HuH-7.5 (cell line): ENCODE data around the gene FCN3.

Experiments
- DNase-seq: peaks from one replicate; pipeline ENCODE4 v3.0.0; 2011; ENCODE audit warnings: low spot score

Gene FCN3

DNA sequence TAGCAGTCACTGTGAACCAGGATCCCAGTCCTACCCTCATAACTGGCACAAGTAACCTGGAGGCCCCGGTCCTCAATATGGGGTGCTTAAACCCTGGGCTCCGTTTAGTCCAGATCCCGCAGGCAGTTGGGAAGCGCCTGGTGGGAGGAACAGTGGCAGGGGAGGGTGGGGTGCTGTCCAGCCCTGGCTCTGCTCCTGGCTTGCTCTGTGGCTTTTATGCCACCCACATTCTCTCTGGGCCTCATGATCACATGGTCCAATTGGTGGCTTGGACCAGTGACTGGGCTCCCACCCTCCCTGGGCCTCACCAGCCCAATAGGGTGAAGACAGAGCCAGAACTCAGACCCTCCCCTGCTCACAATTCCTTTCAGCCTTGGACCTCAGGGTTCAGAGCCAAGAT is 5.6 kb upstream of the FCN3 start:
- DNase-seq = no peak

GRCh38 chr1:27379564-27380122 is 5.0 kb upstream of the FCN3 start:
- no peak for DNase-seq

GRCh38 chr1:27377760-27378495 is 3.3 kb upstream of the FCN3 start:
- DNase-seq = no peak

- DNase-seq = no peak
These were observed 1.6 kb downstream of the FCN3 start for GRCh38 chr1:27372808-27373690.

- DNase-seq = no peak
These were observed 2.4 kb downstream of the FCN3 start for GRCh38 chr1:27372022-27372807.

DNA sequence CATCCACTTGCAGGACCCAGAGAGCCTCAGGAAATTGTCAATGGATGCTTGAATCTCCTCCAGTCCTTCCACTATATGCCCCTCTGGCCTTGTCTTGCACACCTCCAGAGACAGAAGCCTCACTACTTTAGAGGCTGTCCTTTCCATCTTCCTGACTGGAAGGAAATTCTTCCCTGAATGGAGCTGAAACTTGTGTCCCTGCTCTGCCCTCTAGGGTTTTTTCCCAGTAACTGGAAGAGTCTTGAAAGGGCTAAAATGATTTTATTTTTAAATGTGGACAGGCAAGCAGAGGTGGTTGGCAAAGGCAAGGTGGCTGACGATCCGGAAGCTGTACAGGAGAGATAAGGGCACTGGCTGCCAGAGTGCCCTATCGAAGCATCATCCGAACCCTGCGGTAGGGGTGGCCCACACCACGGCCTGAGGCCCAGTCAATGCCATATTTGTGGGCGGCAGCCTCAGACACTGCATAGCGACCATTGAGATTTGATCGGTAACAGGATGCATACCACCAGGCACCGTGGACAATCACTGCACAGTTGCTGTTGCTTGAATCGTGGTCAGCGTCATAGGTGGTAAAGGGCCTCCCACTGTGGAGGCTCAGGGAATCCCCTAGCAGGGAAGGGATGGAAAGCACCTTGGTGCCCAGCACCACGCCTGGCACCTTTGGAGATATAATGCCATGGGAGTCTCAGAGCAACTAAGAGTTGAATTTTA is 5.6 kb downstream of the FCN3 start:
- no peak for DNase-seq

- no peak for DNase-seq
These were observed 7.4 kb downstream of the FCN3 start for GRCh38 chr1:27367160-27367650.

DNA sequence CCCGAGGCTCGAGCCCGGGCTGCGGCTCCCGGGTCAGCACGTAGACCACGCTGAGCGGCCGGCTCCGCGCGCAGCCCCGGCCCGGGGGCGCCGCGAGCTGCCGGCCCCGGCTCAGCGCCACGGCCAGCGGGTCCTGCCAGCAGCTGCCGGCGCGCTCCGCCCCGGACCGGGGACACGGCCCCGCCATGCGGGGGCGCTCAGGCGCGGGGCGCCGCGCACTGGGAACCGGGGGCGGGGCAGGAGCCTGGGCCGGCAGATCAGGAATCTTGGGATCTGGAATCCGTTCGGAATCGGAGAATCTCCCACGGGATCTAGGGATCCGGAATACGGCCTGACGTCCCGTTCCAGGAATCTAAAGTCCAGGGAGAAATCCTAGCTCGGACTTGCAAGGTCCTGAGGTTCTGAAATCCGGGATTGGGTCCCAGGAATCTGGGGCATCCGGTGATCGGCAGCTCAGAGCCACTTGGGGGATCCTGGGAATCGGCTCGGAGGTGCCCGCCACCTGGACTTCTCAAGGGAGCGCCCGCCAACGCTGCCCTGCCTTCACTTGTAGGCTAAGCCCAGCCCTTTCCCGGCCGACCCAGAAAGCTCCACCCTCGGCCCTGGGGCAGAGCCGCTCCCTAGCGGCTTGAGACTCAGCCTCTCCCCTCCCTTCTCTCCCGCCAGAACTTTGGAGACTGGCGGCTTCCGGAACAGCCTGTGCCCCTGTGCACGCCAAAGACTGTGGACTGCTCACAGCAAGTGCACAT is 8.0 kb downstream of the FCN3 start, which contains the start of gene MAP3K6:
Gene MAP3K6, minus strand, starts transcription at position 551 of the 749 bp plus-strand sequence. Its CDS starts 364 bp downstream, at position 187.
- peak; percentile 88 for DNase-seq

GRCh38 chr1:27366113-27366410 is 8.6 kb downstream of the FCN3 start:
- DNase-seq = peak; percentile 89

DNA sequence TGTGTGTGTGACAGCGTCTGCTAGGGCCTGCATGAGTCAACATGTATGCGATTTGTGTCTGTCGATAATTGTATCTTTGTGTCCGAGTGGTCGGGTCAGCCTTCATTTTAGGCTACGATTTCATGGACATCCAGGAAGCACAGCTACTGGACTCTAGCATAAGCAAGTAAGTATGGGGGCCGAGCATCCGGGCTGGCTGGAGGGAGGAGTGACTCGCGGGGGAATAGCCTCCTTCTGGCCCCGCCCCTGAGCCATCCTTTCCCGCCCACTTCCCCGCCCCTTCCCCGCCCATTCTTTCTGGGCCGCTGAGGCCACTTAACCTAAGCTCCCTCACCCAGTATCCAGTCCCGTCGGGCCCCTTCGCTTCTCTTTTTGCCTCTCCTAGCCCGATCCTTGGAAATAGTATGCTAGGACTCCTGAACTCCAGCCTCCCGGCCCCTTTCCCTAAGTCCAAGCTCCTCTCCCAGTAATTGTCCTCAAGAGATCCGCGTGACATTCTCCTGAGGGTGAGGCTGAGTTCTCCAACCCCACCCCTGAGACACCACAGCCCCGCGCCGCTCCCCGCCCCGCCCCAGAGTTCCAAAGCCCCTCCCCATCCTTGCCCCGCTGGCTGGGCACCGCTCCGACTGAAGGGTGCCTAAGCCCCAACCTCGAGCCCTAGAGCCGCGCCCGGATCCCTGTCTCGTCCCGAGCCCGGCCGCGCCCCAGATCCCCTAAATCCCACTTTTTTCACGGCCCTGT is 9.1 kb downstream of the FCN3 start:
- DNase-seq = peak; percentile 93

GRCh38 chr1:27364696-27365371 is 9.8 kb downstream of the FCN3 start:
- no peak for DNase-seq

DNA sequence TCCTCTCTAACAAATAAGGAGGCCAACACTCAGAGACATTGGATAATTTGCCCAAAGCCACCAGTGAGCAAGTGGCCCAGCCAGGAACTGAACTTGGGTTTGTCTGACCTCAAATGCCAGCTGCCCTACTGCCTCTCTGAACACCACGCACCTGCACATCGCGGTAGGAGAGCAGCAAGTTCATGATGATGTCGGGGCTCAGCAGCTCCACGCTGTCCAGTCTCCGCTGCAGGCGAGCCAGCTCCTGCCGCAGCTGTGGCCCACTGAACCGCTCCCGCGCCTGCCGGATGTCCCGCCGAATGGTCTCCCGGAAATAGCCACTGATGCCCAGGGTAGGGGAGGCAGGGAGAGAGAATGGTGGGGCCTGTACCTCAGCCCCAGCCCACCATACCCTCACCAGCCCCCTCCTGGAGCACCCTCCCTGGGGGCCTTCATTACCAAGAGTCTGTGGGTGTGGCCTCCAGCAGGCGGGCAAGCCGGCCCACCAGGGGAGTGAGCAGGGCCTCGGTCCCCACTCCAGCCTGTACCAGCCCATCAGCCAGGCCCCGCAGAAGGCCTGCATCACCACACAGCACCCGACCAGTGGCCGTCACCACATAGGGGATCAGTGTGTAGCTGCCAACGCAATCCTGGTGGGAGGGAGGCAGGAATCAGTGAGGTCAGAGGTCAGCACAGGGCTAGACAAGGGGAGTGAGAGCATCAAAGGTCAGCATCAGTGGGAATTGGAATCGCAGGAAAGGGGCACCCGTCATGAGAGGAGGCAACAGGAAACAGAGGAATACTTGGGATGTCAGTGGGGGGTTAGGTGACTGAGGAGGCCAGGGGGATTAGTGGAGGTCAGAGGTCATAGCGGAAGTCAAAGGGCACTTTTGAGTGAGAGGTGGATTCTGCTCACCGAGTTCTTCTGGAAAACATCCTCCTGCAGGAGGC is 10.6 kb downstream of the FCN3 start:
- no peak for DNase-seq

DNA sequence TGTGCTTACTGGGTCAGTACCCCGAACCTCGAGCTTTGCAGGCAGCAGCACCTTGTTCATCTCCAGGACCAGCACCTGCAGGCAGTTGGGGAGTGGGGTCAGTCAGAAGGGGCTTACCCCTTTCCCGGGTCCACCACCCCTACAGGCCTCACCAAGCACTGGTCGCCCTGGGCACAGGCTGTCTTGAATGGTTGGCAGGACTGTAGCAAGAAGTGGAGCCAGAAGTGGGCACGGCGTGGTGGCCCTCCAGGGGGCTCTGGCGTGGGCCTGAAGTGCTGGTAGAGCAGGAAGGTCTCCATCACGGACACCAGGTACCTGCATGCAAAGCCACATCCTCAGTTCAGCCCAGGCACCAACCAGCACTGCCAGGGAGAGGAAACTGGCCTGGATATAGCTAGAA is 13.1 kb downstream of the FCN3 start:
- no peak for DNase-seq

DNA sequence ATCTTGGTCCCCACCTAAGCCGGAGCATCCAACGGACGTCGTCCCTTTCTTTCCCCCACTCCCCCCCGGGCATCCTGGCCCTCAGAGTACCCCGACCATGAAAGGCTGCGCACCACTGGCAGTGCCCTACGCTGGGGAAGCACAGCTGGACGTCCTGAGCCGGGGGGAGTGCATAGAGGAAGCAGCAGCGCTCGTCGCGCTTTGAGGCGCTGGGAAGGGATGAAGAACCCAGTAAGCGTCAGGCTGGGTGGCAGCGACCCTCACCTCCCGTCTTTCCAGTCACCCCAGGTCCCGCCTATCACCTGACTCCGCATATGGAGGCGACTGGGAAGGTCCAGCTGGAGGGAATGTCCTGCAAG is 13.6 kb downstream of the FCN3 start:
- DNase-seq = no peak

DNA sequence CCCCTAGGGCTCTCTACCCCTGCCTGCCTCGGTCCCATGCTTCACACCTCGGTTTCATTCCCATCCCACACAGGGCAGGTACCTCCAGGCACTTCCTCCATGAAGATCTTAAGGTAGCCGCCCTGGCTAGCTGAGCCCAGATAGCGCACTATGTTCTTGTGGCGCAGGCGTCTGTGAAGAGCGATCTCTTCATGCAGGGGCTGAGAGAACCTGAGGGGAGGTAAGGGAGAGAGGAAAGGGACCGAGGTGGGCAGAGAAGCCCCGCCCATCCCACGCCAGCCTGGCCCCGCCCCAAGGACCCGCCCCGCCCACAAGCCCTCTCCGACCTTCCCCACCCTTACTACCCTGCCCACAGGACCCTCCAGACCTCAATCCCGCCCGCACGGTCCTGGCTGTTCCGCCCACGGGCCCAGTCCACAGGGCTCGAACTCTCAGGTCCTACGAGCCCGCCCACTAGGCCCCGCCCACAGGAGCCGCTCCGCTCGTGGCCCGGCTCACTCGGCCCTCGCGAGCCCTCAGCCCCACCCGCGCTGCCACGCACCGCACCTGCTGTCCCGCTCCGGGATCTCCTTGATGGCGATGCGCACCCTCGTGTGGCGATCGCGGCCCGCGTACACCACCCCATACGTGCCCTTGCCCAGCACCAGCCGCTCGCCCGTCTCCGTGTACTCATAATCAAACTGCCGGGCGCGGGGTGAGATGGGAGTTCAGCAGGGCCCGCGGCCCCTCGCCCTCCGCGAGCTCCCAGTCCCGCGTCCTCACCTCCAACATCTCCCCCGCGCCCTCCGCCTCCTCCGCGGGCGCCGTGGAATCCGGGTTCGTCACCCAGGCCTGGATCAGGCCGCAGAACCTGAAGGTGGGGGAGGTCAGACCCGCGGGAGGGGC is 14.2 kb downstream of the FCN3 start:
- DNase-seq = no peak

GRCh38 chr1:27359822-27360158 is 14.8 kb downstream of the FCN3 start:
- no peak for DNase-seq

DNA sequence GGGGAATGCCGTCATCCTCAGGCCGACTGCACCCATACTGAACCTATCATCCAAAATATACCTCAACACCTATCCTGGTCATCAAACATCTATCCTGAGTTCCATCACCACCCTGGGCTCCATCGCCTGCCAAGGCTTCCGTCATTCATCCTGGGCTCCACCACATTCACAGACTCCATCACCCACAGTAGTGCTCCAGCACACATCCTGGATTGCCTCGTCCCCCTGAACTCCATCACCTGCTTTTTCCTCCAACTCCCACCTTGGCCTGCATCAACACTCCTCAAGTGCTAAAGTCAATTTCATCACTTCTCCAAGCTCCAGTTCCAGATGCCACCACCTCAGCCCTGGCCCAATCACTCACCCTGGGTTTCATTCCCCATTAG is 15.7 kb downstream of the FCN3 start:
- DNase-seq = no peak
